ENCODE measurements around the gene SDF4. TPM values are rescaled to one million over a fixed set of nuclear protein-coding genes. Genes with fewer than 3 reads are reported as not detected.

SDF4 gene
- total RNA-seq, 1 experiment from 2014 or later, result 82.0 TPM

DNA sequence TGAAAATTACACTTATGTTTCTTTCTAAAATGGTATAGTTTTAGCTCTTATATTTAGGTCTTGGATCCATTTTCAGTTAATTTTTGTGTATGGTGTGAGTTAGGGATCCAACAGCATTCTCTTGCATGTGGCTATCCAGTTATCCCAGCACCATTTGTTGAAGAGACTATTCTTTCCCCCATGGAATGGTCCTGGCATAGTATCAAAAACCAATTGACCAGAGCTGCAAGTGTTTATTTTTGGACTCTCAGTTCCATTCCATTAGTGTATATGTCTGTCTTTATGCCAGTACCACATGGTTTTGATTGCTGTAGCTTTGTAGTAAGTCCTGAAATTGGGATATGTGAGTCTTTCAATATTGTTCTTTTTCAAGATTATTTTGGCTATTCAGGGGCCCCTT lies 43.9 kb downstream of the SDF4 start:
- no peak for DNase-seq
- Histone ChIP-seq H3K79me1 (ENCODE audit: insufficient read depth, low read depth, low read length, poor library complexity, severe bottlenecking) (no peaks in the 10 kb centered on the region), H2BK5ac (ENCODE audit: insufficient read length, low read length) (no peak overlapping the region), H3K4ac (ENCODE audit: low read depth, low read length) (no peak overlapping the region), H3T11ph (ENCODE audit: low read length) (no peak overlapping the region), H3K14ac (ENCODE audit: insufficient read depth, low read length) (no peak overlapping the region), H3K4me1 (ENCODE audit: insufficient read depth, low read length) (no peaks in the 10 kb centered on the region), H3K23me2 (ENCODE audit: insufficient read length, low read depth, low read length, poor library complexity, severe bottlenecking) (no peaks in the 10 kb centered on the region), H2AFZ (ENCODE audit: low read length) (no peak overlapping the region), H3K23ac (ENCODE audit: insufficient read length, low read depth, low read length) (no peak overlapping the region), H2BK120ac (ENCODE audit: low read depth, low read length, poor library complexity, severe bottlenecking) (no peak overlapping the region), H3K9me3 (ENCODE audit: control insufficient read depth, low read depth, low read length) (peaks cover 12% of the 10 kb centered on the region), H4K8ac (replicated peaks; ENCODE audit: insufficient read length, low read depth, low read length) (no peak overlapping the region), H3K56ac (ENCODE audit: insufficient read length, low read depth, low read length) (no peak overlapping the region), H3K9ac (ENCODE audit: extremely low read depth, insufficient read length, low read length) (no peak overlapping the region), H4K20me1 (ENCODE audit: control insufficient read depth, insufficient read depth, insufficient read length) (no peaks in the 10 kb centered on the region), H2BK12ac (ENCODE audit: insufficient read length, low read depth, low read length) (no peak overlapping the region), H3K79me2 (ENCODE audit: insufficient read depth, low read length) (no peaks in the 10 kb centered on the region), H3K27me3 (ENCODE audit: insufficient read depth, low read length) (no peaks in the 10 kb centered on the region), H3K27ac (ENCODE audit: insufficient read length, low read depth, low read length) (no peak overlapping the region), H2BK15ac (ENCODE audit: low read depth, low read length) (no peak overlapping the region), H2BK20ac (ENCODE audit: low read depth, low read length, poor library complexity, severe bottlenecking) (no peak overlapping the region), H3K4me2 (ENCODE audit: insufficient read depth, insufficient read length, low read length) (no peak overlapping the region), H4K5ac (ENCODE audit: insufficient read length, low read depth, low read length) (no peak overlapping the region), H4K91ac (ENCODE audit: insufficient read length, low read depth, low read length) (no peak overlapping the region), H2AK5ac (ENCODE audit: insufficient read length, low read length) (no peak overlapping the region), H3K18ac (ENCODE audit: insufficient read length, low read depth, low read length) (no peak overlapping the region)
- peaks cover 22 to 25% of the 10 kb centered on the region in 2 experiments for H3K9me3 Mint-ChIP-seq
- TF ChIP-seq, protein P1, sequence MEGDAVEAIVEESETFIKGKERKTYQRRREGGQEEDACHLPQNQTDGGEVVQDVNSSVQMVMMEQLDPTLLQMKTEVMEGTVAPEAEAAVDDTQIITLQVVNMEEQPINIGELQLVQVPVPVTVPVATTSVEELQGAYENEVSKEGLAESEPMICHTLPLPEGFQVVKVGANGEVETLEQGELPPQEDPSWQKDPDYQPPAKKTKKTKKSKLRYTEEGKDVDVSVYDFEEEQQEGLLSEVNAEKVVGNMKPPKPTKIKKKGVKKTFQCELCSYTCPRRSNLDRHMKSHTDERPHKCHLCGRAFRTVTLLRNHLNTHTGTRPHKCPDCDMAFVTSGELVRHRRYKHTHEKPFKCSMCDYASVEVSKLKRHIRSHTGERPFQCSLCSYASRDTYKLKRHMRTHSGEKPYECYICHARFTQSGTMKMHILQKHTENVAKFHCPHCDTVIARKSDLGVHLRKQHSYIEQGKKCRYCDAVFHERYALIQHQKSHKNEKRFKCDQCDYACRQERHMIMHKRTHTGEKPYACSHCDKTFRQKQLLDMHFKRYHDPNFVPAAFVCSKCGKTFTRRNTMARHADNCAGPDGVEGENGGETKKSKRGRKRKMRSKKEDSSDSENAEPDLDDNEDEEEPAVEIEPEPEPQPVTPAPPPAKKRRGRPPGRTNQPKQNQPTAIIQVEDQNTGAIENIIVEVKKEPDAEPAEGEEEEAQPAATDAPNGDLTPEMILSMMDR (conservative IDR thresholded peaks at IDR 0.05), result no peak
- no peak overlapping the region for H3K4me3 Mint-ChIP-seq
- peaks cover 0 to 11% (median 7%) of the 10 kb centered on the region in 3 experiments; a peak in 6 of 7 replicates for H3K36me3 Mint-ChIP-seq (ENCODE audit: insufficient read depth in 1 of 3, low read depth in 3 of 3)
- H3K27ac Mint-ChIP-seq, result no peak overlapping the region
- H3K27me3 Mint-ChIP-seq (ENCODE audit: low read depth), result peaks cover 23% of the 10 kb centered on the region
- no peaks in the 10 kb centered on the region for H3K4me1 Mint-ChIP-seq

All from H9 (cell line).